HG02884 (cell line): ENCODE measurements around the gene TREML2.
"Not testable (repeated sequence)": the region's sequence is repeated elsewhere in the genome, so short reads cannot be mapped to it uniquely, and the experiment has no call there.

Source experiments
- ATAC-seq: cut with Tn5 transposase; IDR thresholded peaks from one replicate; pipeline ENCODE4 v1.9.1; 2021; ENCODE audit warnings: mild to moderate bottlenecking, moderate library complexity; ENCODE audit not compliant: unreplicated experiment

TREML2 gene

GRCh38 chr6:41209547-41210320 lies 8.8 kb upstream of the TREML2 start:
- ATAC-seq: no peak

- no peak for ATAC-seq
Measured at GRCh38 chr6:41208439-41209106, 7.6 kb upstream of the TREML2 start.

DNA sequence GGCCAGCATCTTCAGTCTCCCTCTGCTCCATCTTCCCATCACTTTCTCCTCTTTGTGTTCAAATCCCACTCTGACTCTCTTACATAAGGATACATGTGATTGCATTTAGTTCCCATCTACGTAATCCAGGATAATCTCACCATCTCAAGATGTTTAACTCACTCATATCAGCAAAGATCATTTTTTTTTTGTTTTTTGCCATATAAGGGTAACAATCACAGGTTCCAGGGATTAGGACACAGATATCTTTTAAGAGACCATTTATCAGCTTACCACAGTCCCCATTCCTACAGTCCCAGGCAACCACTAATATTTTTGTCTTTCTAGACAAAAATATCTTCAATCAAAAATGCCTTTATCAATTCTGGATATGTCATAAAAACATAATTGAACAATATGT lies 3.2 kb upstream of the TREML2 start:
- no peak for ATAC-seq

DNA sequence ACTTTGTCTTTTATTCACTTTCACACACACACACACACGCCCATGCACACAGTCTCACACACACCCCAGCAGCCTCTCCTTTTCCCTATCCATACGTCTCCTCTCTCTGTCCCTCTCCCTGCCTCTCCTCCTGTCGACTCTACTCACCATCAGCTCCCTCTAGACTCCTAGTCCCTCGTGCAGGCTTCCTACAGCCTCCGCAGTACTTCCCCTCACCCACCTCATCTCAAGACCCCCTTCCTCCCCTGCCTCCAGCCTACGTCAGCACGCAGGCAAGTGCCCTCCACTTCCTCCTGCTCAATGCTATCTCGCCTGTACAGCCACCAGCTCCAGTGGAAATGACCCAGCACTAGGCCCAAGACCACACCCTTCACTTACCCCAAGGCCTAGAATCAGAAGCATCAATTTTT lies 820 bp upstream of the TREML2 start:
- peak; percentile 5 for ATAC-seq

- ATAC-seq: peak; percentile 24
Measured at GRCh38 chr6:41200296-41200900, 551 bp downstream of the TREML2 start.

- peak; percentile 41 for ATAC-seq
Measured at GRCh38 chr6:41199552-41200246, 1.2 kb downstream of the TREML2 start.

- no peak for ATAC-seq
Measured at GRCh38 chr6:41197234-41197633, 3.7 kb downstream of the TREML2 start.

DNA sequence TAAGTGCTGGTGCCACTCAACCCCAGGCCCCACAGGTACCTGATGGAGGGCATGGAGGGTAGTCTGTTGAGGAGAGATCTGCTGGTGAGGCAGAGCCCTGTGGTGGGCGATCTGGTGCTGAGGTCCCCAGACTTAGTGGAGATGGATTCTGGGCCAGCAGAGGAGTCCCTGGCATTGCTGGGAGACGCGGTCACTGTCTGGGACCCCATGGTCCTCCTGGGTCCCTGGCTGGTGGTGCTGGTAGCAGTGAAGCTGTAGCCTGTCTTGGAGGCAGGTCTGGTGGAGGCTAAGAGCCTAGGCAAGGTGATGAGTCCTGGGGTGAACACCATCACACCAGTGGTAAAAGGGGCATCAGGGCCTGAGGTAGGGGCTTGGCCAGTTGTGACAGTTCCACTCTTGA lies 6.6 kb downstream of the TREML2 start:
- ATAC-seq: no peak

- no peak for ATAC-seq
Measured at GRCh38 chr6:41193884-41194283, 7.1 kb downstream of the TREML2 start.

DNA sequence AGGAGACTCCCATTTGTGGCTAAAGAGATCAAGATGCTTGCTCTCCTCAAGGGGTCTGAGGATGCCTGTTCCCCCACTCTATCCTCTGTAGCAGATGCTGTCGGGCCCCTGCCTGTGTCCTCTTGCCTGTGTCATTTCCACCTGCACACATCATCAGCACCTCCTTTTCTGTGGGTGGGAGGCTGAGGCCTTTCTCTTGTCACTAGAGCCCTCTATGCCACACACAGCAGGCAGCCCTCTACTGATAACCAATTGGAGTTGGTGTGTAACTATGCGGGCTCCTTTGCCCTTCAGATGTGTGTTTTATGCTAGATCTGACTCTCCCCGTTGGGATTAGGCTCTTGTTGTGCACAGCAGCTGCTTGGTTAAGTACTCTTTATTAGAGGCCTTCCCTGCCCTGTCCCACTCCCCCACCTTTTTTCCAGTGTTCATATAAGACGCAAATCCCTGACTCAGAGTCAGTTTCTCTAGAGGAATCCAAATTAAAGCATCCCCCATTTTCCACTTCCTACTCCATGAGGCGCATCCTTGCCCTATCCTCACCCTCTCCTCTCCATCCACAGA lies 7.7 kb downstream of the TREML2 start:
- no peak for ATAC-seq

- ATAC-seq: no peak
Measured at GRCh38 chr6:41191569-41191968, 9.4 kb downstream of the TREML2 start.

DNA sequence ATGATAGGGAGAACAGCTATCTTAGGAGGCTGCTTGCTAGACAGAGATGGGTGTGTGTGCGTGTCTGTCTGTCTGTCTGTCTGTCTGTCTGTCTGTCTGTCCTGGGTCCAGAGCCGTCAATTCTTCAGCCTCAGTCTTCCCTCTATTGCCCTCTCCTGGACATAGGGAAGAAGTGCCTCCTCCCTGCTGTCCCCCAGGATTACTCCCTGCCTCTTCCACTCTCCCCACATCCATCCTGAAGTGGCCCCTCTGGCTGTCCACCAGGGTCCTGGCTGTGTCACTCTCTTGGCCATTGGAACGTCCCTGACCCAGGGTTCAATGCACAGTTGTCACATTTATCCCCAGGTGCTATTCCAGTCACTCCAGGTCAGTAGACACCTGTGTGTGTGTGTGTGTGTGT lies 10.2 kb downstream of the TREML2 start:
- ATAC-seq: no peak

- ATAC-seq: no peak
Measured at GRCh38 chr6:41189967-41190366, 11.0 kb downstream of the TREML2 start.

- ATAC-seq: not testable (repeated sequence)
Measured at GRCh38 chr6:41189046-41189445, 11.9 kb downstream of the TREML2 start.

DNA sequence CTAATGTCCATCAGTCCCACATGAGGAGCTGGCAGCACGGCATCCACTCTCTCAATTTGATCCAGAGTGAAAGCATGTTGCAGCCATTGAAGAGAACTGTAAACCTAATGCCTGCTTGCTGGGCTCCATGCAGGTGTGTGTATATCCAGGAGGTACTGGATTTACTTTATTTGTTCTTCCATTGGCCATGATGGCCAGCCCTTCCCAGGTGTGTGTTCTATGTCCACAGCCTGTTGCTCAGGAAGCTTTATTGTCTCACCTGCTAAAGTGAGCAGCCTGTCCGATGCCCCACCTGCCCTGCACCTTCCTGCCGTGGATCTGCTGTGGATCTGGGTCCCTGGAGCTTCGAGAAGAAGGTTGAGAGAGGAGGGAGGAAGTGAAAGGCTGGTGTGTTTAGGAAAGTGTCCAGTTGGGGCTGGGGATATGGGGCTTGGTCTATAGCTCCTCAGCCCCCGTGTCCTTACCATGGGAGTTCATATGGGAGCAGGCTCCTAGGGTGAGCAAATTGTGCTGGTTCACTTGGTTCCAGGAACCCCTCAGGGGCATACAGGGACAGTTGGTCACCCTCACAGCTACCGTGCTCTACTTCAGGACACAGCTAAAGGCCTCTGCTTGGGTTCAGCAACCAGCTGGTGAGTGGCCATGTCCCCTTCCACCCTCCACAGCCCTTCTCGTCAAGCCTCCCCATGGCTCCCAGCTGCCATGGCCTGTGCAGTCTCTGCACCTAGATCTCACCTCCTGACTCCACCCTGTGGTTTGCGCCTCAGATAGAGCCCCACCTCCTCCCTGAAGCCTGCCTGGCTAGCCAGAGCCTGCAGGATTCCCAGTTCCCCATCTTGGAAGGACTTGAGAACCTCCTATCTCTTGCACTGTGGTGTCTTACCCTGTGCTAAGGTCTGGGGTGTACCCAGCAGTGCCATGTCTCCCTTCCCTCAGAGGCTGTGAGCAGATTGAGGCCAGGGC lies 12.7 kb downstream of the TREML2 start:
- ATAC-seq: no peak

GRCh38 chr6:41186031-41186562 lies 14.9 kb downstream of the TREML2 start:
- no peak for ATAC-seq

GRCh38 chr6:41184761-41185160 lies 16.2 kb downstream of the TREML2 start:
- no peak for ATAC-seq

GRCh38 chr6:41182069-41183034 lies 18.6 kb downstream of the TREML2 start:
- no peak for ATAC-seq

- ATAC-seq: no peak
Measured at GRCh38 chr6:41181566-41181965, 19.4 kb downstream of the TREML2 start.
